Spinal cord (tissue), 10 donors: ENCODE data around the gene PAGE2. TPM values are rescaled to one million over a fixed set of nuclear protein-coding genes. Genes with fewer than 3 reads are reported as not detected.
"Not testable (repeated sequence)": the region's sequence is repeated elsewhere in the genome, so short reads cannot be mapped to it uniquely, and the experiment has no call there.

ENCODE experiments used
- DNase-seq, 6 donors: peaks; one replicate each; pipeline versions ENCODE4 v3.0.0 to v3.0.0-alpha.2; 2013 to 2015; ENCODE audit warnings: low spot score in 6 of 6, low read depth in 4 of 6
- H3K27ac ChIP-seq: one replicate; pipeline ENCODE4 v1.5.1; 2013; ENCODE audit warnings: low read depth, low read length, control low read depth
- H3K27me3 ChIP-seq: one replicate; pipeline ENCODE4 v1.6.1; 2013; ENCODE audit warnings: low read length; ENCODE audit not compliant: control insufficient read depth, insufficient read depth
- H3K36me3 ChIP-seq: one replicate; pipeline ENCODE4 v1.6.1; 2013; ENCODE audit warnings: low read length; ENCODE audit not compliant: control insufficient read depth, insufficient read depth
- H3K4me1 ChIP-seq: one replicate; pipeline ENCODE4 v1.6.1; 2013; ENCODE audit warnings: low read length; ENCODE audit not compliant: control insufficient read depth, insufficient read depth
- H3K4me3 ChIP-seq: one replicate; pipeline ENCODE4 v1.5.1; 2013; ENCODE audit warnings: low read depth, low read length, control low read depth
- H3K9me3 ChIP-seq: one replicate; pipeline ENCODE4 v1.6.1; 2013; ENCODE audit warnings: low read length; ENCODE audit not compliant: control insufficient read depth, insufficient read depth
- WGBS: methylation state at CpG from one replicate; pipeline ENCODE4 v1.1.5; 2013; ENCODE audit warnings: missing lambda C conversion rate; ENCODE audit not compliant: insufficient coverage; 5-methylcytosine and 5-hydroxymethylcytosine counted together
- polyA plus RNA-seq, 2 donors: library from polyadenylated mRNA; unstranded; fragments of 120-200 nt; gene quantifications; one replicate each; pipeline ENCODE4 v1.2.1, GENCODE V29; 2013; ENCODE audit not compliant: insufficient read length in 2 of 2
- total RNA-seq, 2 donors: library from RNA; depleted of rRNA in 1 of 2; stranded (reverse); fragments of 120-200 nt in 1 of 2; fragments of >200 nt in 1 of 2; gene quantifications; one replicate each; pipeline versions ENCODE4 v1.2.3 to v1.2.4, GENCODE V29; 2013 to 2014
- donor health status: healthy.

The PAGE2 gene
- total and polyA plus RNA-seq, 4 donors: not detected

DNA sequence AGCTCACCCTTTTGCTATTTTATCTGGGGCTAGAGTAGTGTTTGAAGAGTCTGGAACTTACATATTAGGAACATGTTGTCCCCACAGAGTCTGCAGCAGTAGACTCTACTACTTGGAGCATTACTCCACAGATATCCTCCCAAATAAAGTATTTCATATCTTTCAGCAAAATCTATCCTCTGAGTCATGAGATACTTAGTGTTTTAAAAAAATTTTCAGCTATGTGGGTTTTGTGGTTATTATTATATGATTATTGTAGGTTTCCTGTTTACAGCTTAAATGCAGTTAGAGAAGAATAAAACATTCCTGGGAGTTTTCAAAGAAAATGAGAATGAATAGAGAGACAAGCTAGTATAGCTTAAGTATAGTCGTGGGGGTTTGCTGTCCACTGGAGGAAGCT, 30.9 kb downstream of the PAGE2 start:
- Histone ChIP-seq H3K27ac (no peak overlapping the region), H3K4me1 (no peaks in the 10 kb centered on the region), H3K4me3 (no peak overlapping the region), H3K27me3 (peaks cover 5% of the 10 kb centered on the region), H3K36me3 (no peaks in the 10 kb centered on the region), H3K9me3 (no peaks in the 10 kb centered on the region)
- WGBS: no CpG with 5 or more reads among the region's 1 CpG
- no peak for DNase-seq

DNA sequence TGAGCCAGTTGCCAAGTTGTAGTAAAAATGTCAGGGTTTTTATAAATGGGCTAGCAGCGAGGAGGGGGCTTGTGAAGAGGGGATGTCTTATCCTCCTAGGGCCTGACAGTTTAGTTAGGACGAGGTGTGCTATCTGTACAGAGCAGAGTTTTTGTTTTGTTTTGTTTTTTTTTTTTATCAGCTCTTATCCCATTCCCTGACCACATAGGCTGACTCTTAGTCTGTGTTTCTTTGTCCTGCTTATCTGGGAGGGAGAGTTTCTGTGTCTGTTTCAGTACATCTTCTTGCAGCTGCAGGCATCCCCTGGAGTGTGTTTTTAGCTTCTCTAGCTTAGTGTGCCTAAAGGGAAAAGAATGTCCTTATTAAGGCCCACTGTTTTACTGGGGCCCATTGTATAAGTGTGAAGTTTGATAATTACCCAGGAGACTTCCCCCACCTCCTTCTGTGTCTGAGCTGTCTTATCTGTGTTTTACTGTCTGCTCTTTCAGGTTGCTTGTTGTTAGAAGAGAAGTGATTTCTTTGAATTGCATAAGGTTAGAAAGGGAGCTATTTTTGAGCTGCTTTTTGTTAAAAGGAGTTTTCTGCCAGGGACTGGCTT, 32.0 kb downstream of the PAGE2 start:
- WGBS: 0% methylated on average over 1 of the region's 2 CpGs
- Histone ChIP-seq H3K4me1 (no peaks in the 10 kb centered on the region), H3K4me3 (no peak overlapping the region), H3K9me3 (no peaks in the 10 kb centered on the region), H3K27me3 (peaks cover 5% of the 10 kb centered on the region), H3K36me3 (no peaks in the 10 kb centered on the region), H3K27ac (no peak overlapping the region)
- DNase-seq: peak in 1 of 6 donors; percentile 22

DNA sequence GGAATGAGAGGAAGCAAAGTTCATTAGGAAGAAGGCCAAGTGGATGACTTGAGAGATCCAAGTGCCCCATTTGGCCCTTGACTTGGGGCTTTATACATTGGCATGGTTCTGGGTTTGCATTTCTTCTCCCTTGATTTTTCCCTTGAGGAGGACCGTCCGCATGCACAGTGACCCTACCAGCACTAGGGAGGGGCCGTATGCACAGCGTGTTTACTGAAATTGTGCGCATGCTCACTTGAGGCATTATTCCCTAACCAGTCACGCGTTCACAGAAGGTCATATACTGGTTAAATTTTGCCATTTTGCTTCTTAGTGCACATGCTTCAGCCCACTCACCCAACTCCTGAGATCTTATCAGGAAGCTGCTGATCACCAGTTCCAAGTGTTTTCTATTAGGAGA, 35.1 kb downstream of the PAGE2 start:
- no peaks in the 10 kb centered on the region for H3K36me3 ChIP-seq
- H3K4me1 ChIP-seq: no peaks in the 10 kb centered on the region
- H3K9me3 ChIP-seq: no peaks in the 10 kb centered on the region
- no peak overlapping the region for H3K27ac ChIP-seq
- DNase-seq: no peak
- no peak overlapping the region for H3K4me3 ChIP-seq
- WGBS: 69% methylated on average over 7 of the region's 7 CpGs
- H3K27me3 ChIP-seq: peaks cover 2% of the 10 kb centered on the region

DNA sequence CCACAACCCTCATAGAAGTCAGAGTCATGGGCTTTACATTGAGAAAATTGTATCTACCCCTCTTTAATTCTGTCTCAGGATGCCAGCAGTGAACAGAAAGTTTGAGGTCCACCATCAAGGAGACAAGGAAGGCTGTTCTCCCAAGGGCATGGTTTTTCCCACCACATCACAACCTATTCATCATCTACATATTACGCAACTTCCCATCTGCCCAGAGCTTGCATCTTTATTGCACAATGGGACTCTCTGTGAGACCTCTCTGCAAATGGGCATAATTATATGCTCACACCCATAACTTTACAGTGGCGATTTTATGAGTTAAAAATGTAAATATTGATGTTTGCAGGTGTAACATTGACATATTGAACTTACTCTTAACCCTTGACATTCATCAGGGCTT, 38.9 kb downstream of the PAGE2 start:
- H3K4me3 ChIP-seq: no peak overlapping the region
- no peak overlapping the region for H3K27ac ChIP-seq
- no peak for DNase-seq
- H3K4me1 ChIP-seq: no peaks in the 10 kb centered on the region
- no peaks in the 10 kb centered on the region for H3K9me3 ChIP-seq
- no peaks in the 10 kb centered on the region for H3K36me3 ChIP-seq
- H3K27me3 ChIP-seq: peaks cover 2% of the 10 kb centered on the region
- no CpG with 5 or more reads among the region's 2 CpGs for WGBS

DNA sequence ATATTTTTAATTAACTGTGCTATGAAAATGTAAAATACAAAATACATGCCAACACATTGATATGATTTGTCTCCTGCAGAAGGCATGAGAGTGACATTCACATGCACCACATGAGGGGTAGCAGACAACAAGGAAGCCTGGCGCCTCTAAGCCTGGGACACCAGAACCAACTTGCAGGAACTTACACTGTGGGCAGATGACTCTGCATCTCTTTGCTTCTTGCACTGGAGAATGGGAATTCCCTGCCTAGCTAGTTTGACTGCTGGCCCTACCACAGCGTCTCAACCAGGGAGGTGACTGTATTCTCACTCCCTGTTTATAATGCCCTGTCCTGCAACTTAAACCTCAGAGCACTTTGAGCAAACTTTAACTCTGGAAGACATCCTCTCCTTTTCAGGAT, 40.5 kb downstream of the PAGE2 start:
- Histone ChIP-seq H3K36me3 (no peaks in the 10 kb centered on the region), H3K27me3 (no peaks in the 10 kb centered on the region), H3K27ac (no peak overlapping the region), H3K4me1 (no peaks in the 10 kb centered on the region), H3K9me3 (no peaks in the 10 kb centered on the region), H3K4me3 (no peak overlapping the region)
- 56% methylated on average over 1 of the region's 2 CpGs for WGBS
- DNase-seq: no peak

DNA sequence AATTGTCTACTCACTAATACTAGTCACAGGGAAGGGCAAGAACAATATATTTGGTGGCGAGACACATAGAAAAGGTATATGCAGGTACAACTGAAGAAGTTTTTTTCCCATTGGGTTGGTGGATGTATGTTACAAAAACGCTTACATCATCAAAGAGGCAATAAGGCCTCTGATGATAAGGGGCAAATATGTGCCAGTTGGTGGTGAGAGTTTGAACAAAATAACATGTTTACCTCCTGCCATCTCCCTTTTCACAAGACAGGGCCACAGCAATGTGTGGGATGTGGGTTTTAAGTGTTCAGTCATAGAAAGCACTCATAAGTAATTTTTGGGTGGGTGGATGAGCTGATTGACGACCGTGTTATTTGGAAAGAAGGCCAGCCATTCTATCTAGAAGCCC, 41.7 kb downstream of the PAGE2 start:
- Histone ChIP-seq H3K36me3 (no peaks in the 10 kb centered on the region), H3K27me3 (no peaks in the 10 kb centered on the region)
- WGBS: 67% methylated on average over 2 of the region's 4 CpGs

GRCh38 chrX:55132416-55132815, 43.6 kb downstream of the PAGE2 start:
- Histone ChIP-seq H3K4me1 (no peaks in the 10 kb centered on the region), H3K27me3 (no peaks in the 10 kb centered on the region), H3K9me3 (no peaks in the 10 kb centered on the region), H3K27ac (no peak overlapping the region), H3K4me3 (no peak overlapping the region), H3K36me3 (no peaks in the 10 kb centered on the region)
- DNase-seq: no peak

More for the DNA sequence above, 41.7 kb downstream of the PAGE2 start:
- Histone ChIP-seq H3K4me3 (no peak overlapping the region), H3K27ac (no peak overlapping the region), H3K9me3 (no peaks in the 10 kb centered on the region), H3K4me1 (no peaks in the 10 kb centered on the region)
- DNase-seq: no peak

DNA sequence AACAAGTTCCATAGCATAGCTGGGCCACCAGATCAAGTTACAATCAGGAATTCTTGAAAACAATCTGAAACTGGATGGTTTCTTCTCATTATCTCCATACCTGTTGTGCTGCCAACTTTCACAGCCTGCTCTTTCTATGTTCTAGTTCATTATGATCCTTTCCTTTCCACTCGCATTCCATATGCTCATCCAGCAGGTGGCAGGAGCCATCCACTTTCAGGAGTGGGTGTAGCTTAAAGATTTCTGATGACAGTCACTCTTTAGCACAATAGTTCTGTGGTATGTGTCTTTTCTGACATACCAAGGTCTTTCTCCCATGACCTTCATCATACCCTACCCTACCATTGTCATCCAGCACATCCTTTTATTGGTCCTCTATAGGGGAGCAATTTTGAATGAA, 46.4 kb downstream of the PAGE2 start:
- no peak overlapping the region for H3K4me3 ChIP-seq
- no peaks in the 10 kb centered on the region for H3K36me3 ChIP-seq
- no peaks in the 10 kb centered on the region for H3K4me1 ChIP-seq
- no CpG with 5 or more reads among the region's 1 CpG for WGBS
- no peak overlapping the region for H3K27ac ChIP-seq
- no peaks in the 10 kb centered on the region for H3K27me3 ChIP-seq
- DNase-seq: peak in 5 of 6 donors; percentile 4 to 82 (median 17)
- H3K9me3 ChIP-seq: no peaks in the 10 kb centered on the region

- no CpG with 5 or more reads among the region's 1 CpG for WGBS
- not testable (repeated sequence) for DNase-seq, H3K4me3 ChIP-seq, H3K9me3 ChIP-seq, H3K27ac ChIP-seq, H3K27me3 ChIP-seq, H3K36me3 ChIP-seq, H3K4me1 ChIP-seq
These were observed 52.0 kb downstream of the PAGE2 start for GRCh38 chrX:55140800-55141199.
